SK-N-SH (cell line): Measurements from ENCODE around the gene DNAH9. TPM values are rescaled to one million over a fixed set of nuclear protein-coding genes. Genes with fewer than 3 reads are reported as not detected.

Source experiments
- CTCF ChIA-PET: fragments of 300-600, 350-600 bp; formaldehyde crosslinking; extraction: SDS; loops from one replicate; lab custom pipeline; 2021; lab: Yijun Ruan, JAX
- POLR2A ChIA-PET: fragments of 350-600 bp; sonication (Branson Sonifier 250); formaldehyde crosslinking; extraction: SDS; loops from one replicate; lab custom pipeline; 2020; ENCODE audit warnings: antibody characterized with exemption, inconsistent platforms; lab: Yijun Ruan, JAX
- DNase-seq: peaks from one replicate; pipeline ENCODE4 v3.0.0; 2012
- H2AFZ ChIP-seq: fragments of 200-600 bp; sonication (generic); 2 replicates; pipeline ENCODE4 v1.8.1; 2016; ENCODE audit warnings: antibody characterized with exemption, mild to moderate bottlenecking, low read depth
- H3F3A ChIP-seq: fragments of 200-600 bp; sonication (generic); replicated peaks from 2 replicates; pipeline ENCODE3; 2016; ENCODE audit warnings: antibody characterized with exemption, mild to moderate bottlenecking; ENCODE audit not compliant: insufficient read depth
- H3K27ac ChIP-seq, 2 experiments: fragments of 200-500 bp in 1 of 2; fragments of 200-600 bp in 1 of 2; sonication (Bioruptor generic) in 1 of 2; sonication (generic), shearing (Covaris generic) in 1 of 2; 2 replicates each; pipeline versions ENCODE4 v1.5.1 to v1.6.1; 2014 to 2016; ENCODE audit warnings: low read depth in 2 of 2, inconsistent platforms in 1 of 2, low read length in 1 of 2, mild to moderate bottlenecking in 1 of 2, mixed read lengths in 1 of 2
- H3K27me3 ChIP-seq: fragments of 200-600 bp; sonication (generic), shearing (Covaris generic); 2 replicates; pipeline ENCODE4 v1.6.1; 2016; ENCODE audit warnings: mixed run types; ENCODE audit not compliant: insufficient read depth
- H3K36me3 ChIP-seq, 2 experiments: fragments of 200-500 bp in 1 of 2; fragments of 200-600 bp in 1 of 2; sonication (Bioruptor generic) in 1 of 2; sonication (generic) in 1 of 2; replicated peaks in 1 of 2; 2 replicates each; pipeline versions ENCODE3 to v1.5.1; 2014 to 2016; ENCODE audit warnings: low read length in 1 of 2, mild to moderate bottlenecking in 1 of 2; ENCODE audit not compliant: insufficient read depth in 2 of 2, control insufficient read depth in 1 of 2
- H3K4me1 ChIP-seq, 2 experiments: fragments of 200-500 bp in 1 of 2; fragments of 200-600 bp in 1 of 2; sonication (Bioruptor generic) in 1 of 2; sonication (generic), shearing (Covaris generic) in 1 of 2; 2 replicates each; pipeline versions ENCODE4 v1.5.1 to v1.6.1; 2014 to 2016; ENCODE audit warnings: low read depth in 1 of 2, low read length in 1 of 2, mixed run types in 1 of 2; ENCODE audit not compliant: insufficient read depth in 2 of 2, control insufficient read depth in 1 of 2
- H3K4me2 ChIP-seq: fragments of 200-600 bp; sonication (generic), shearing (Covaris generic); 2 replicates; pipeline ENCODE4 v1.6.1; 2017; ENCODE audit warnings: mixed run types
- H3K4me3 ChIP-seq, 2 experiments: fragments of 200-500 bp in 1 of 2; fragments of 200-600 bp in 1 of 2; sonication (Bioruptor generic) in 1 of 2; sonication (generic), shearing (Covaris generic) in 1 of 2; 2 replicates each; pipeline versions ENCODE4 v1.5.1 to v1.8.1; 2014 to 2016; ENCODE audit warnings: low read depth in 2 of 2, inconsistent platforms in 1 of 2, low read length in 1 of 2, mild to moderate bottlenecking in 1 of 2, mixed read lengths in 1 of 2, moderate library complexity in 1 of 2
- H3K79me2 ChIP-seq: fragments of 200-600 bp; sonication (generic); 2 replicates; pipeline ENCODE4 v1.8.1; 2017; ENCODE audit warnings: mild to moderate bottlenecking; ENCODE audit not compliant: insufficient read depth
- H3K9ac ChIP-seq: fragments of 200-600 bp; sonication (generic); 2 replicates; pipeline ENCODE4 v1.6.1; 2017; ENCODE audit warnings: mixed run types
- H3K9me2 ChIP-seq: fragments of 200-600 bp; sonication (generic); 2 replicates; pipeline ENCODE4 v1.6.1; 2017; ENCODE audit warnings: mixed run types
- H3K9me3 ChIP-seq: fragments of 200-600 bp; sonication (generic); 2 replicates; pipeline ENCODE4 v1.6.1; 2017; ENCODE audit warnings: mixed run types, mild to moderate bottlenecking, moderate library complexity
- H4K20me1 ChIP-seq: fragments of 200-600 bp; sonication (generic); 2 replicates; pipeline ENCODE4 v1.6.1; 2017; ENCODE audit warnings: mild to moderate bottlenecking, mixed run types; ENCODE audit not compliant: insufficient read depth
- ELF1 ChIP-seq: IDR thresholded peaks from 2 replicates; pipeline ENCODE4 v1.4.0; 2012
- EP300 ChIP-seq, 2 experiments: IDR thresholded peaks; 2 replicates each; pipeline versions ENCODE4 v1.4.0 to v1.6.1; 2012; ENCODE audit warnings: borderline replicate concordance in 1 of 2, low read depth in 1 of 2, low read length in 1 of 2
- FOSL2 ChIP-seq: IDR thresholded peaks from 2 replicates; pipeline ENCODE4 v1.4.0; 2012; ENCODE audit warnings: low read depth, mild to moderate bottlenecking, moderate library complexity, borderline replicate concordance
- FOXJ3 ChIP-seq: sonication (generic); formaldehyde crosslinking; IDR thresholded peaks from 2 replicates; pipeline ENCODE4 v1.5.1; 2020; ENCODE audit warnings: mild to moderate bottlenecking, missing genetic modification reagents
- GABPA ChIP-seq: IDR thresholded peaks from 2 replicates; pipeline ENCODE4 v1.4.0; 2012; ENCODE audit warnings: low read depth, mild to moderate bottlenecking
- GATA2 ChIP-seq: sonication (generic); formaldehyde crosslinking; IDR thresholded peaks from 2 replicates; pipeline ENCODE4 v1.5.0; 2020; ENCODE audit warnings: mild to moderate bottlenecking, missing genetic modification reagents
- JUND ChIP-seq: IDR thresholded peaks from 2 replicates; pipeline ENCODE4 v1.4.0; 2012
- MXI1 ChIP-seq: IDR thresholded peaks from 2 replicates; pipeline ENCODE4 v1.6.1; 2012; ENCODE audit warnings: mild to moderate bottlenecking, low read depth, low read length, improper control_type of control experiment
- NFIC ChIP-seq: IDR thresholded peaks from 2 replicates; pipeline ENCODE4 v1.4.0; 2012; ENCODE audit warnings: borderline replicate concordance
- POLR2AphosphoS5 ChIP-seq: IDR thresholded peaks from 2 replicates; pipeline ENCODE4 v1.6.1; 2012; ENCODE audit warnings: low read depth, low read length
- SMC3 ChIP-seq: IDR thresholded peaks from 2 replicates; pipeline ENCODE4 v1.6.1; 2012; ENCODE audit warnings: low read depth, low read length, improper control_type of control experiment
- TAF1 ChIP-seq: IDR thresholded peaks from 2 replicates; pipeline ENCODE4 v1.6.1; 2012; ENCODE audit warnings: low read depth, mild to moderate bottlenecking, low read length, moderate library complexity, borderline replicate concordance
- YY1 ChIP-seq: IDR thresholded peaks from 2 replicates; pipeline ENCODE4 v1.4.0; 2012; ENCODE audit warnings: low read depth, mild to moderate bottlenecking
- WGBS: methylation state at CpG from one replicate; pipeline ENCODE4 v1.1.6; 2017; ENCODE audit warnings: low lambda C conversion rate; 5-methylcytosine and 5-hydroxymethylcytosine counted together
- polyA plus RNA-seq, 3 experiments: library from polyadenylated mRNA; depleted of rRNA; stranded (reverse); fragments of >200 nt; gene quantifications; 2 replicates each; pipeline ENCODE4 v1.2.3, GENCODE V29; 2012
- TF ChIP-seq, protein P1 (sequence below): IDR thresholded peaks from 2 replicates; pipeline ENCODE4 v1.4.0; 2012; ENCODE audit warnings: low read depth, borderline replicate concordance
- TF ChIP-seq, protein P2 (sequence below): IDR thresholded peaks from 2 replicates; pipeline ENCODE4 v1.4.0; 2012; ENCODE audit warnings: low read depth, borderline replicate concordance

Gene DNAH9
- polyA plus RNA-seq, 1 of the 3 experiments (the other 2 are of a cell fraction): not detected

DNA sequence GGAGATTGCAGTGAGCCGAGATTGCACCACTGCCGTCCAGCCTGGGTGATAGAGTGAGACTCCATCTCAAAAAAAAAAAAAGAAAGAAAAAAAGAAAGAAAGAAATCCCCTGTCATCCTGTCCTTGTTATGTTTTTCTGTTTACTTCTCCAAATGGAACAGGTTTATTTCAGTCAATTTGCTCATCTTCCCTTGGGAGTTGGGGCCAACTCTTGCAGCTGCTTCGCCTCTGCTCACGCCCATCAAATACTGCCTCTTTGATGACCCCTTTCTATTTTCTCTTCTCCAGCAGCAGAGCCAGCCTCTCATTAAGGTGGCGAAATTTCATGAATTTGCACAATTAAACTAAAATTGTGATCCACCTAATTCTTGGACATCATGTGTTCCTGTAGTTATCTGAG lies 225.6 kb downstream of the DNAH9 start:
- H3K4me1 ChIP-seq: no peaks in the 10 kb centered on the region
- H3K4me2 ChIP-seq: no peak overlapping the region
- H3K27me3 ChIP-seq: no peaks in the 10 kb centered on the region
- WGBS: 33% methylated on average over 5 of the region's 5 CpGs
- H3K4me3 ChIP-seq: no peak overlapping the region
- no peak overlapping the region for H2AFZ ChIP-seq
- TF ChIP-seq, protein P1, sequence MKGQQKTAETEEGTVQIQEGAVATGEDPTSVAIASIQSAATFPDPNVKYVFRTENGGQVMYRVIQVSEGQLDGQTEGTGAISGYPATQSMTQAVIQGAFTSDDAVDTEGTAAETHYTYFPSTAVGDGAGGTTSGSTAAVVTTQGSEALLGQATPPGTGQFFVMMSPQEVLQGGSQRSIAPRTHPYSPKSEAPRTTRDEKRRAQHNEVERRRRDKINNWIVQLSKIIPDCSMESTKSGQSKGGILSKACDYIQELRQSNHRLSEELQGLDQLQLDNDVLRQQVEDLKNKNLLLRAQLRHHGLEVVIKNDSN: no peak
- TF ChIP-seq JUND: no peak
- TF ChIP-seq, all 33 proteins: peak for 0
- H3K27ac ChIP-seq: no peak overlapping the region
- no peak overlapping the region for H3K9ac ChIP-seq
- POLR2A ChIA-PET: no interaction called here
- H3F3A ChIP-seq: no peaks in the 10 kb centered on the region
- H4K20me1 ChIP-seq: no peaks in the 10 kb centered on the region
- H3K79me2 ChIP-seq: no peaks in the 10 kb centered on the region
- no peaks in the 10 kb centered on the region for H3K36me3 ChIP-seq
- CTCF ChIA-PET: no interaction called here
- DNase-seq: no peak
- no peaks in the 10 kb centered on the region for H3K9me3 ChIP-seq
- no peaks in the 10 kb centered on the region for H3K9me2 ChIP-seq

DNA sequence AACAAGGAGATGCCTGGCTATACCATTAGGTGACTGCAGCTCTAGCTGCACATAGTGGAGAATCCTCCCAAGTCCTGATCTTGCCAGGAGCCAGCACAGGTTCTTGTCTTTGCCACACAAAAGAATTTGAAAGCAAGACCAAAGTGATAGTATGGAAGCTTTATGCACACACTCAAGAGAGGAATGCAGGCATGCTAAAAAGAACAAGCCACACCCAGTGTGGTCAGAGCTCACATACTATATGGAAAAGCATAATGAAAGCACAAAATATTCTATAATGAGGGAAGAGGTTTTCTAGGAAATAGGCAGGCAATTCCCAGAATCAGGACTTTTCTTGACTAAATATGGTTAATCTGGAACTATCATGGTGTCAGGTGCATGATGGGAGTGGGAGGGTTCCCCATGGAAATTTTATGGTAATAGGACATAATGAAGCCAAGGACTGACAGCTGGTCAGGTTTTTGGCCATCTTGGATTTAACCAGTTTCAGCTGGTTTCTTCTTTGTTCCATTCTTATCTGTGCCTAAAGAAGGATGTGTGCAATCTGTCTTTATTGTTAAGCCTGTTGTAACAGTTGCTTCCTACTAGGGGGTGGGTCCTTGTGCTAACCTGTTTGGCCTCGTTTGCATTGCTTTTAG lies 227.4 kb downstream of the DNAH9 start:
- Histone ChIP-seq H3K4me1 (no peaks in the 10 kb centered on the region), H3K9me3 (no peaks in the 10 kb centered on the region), H3K4me2 (no peak overlapping the region), H3K27me3 (no peaks in the 10 kb centered on the region), H3K9ac (no peak overlapping the region), H3K79me2 (no peaks in the 10 kb centered on the region), H3F3A (no peaks in the 10 kb centered on the region), H3K9me2 (no peaks in the 10 kb centered on the region), H3K4me3 (no peak overlapping the region), H3K36me3 (no peaks in the 10 kb centered on the region), H2AFZ (no peak overlapping the region), H4K20me1 (no peaks in the 10 kb centered on the region), H3K27ac (no peak overlapping the region)
- ChIA-PET CTCF (no interaction called here), POLR2A (no interaction called here)
- 6% methylated on average over 1 of the region's 1 CpG for WGBS
- no peak for DNase-seq
- no peak for TF ChIP-seq MXI1
- no peak for TF ChIP-seq NFIC
- TF ChIP-seq, protein P1: no peak
- no peak for TF ChIP-seq POLR2AphosphoS5
- no peak for TF ChIP-seq GABPA
- no peak for TF ChIP-seq FOSL2
- no peak for TF ChIP-seq GATA2

DNA sequence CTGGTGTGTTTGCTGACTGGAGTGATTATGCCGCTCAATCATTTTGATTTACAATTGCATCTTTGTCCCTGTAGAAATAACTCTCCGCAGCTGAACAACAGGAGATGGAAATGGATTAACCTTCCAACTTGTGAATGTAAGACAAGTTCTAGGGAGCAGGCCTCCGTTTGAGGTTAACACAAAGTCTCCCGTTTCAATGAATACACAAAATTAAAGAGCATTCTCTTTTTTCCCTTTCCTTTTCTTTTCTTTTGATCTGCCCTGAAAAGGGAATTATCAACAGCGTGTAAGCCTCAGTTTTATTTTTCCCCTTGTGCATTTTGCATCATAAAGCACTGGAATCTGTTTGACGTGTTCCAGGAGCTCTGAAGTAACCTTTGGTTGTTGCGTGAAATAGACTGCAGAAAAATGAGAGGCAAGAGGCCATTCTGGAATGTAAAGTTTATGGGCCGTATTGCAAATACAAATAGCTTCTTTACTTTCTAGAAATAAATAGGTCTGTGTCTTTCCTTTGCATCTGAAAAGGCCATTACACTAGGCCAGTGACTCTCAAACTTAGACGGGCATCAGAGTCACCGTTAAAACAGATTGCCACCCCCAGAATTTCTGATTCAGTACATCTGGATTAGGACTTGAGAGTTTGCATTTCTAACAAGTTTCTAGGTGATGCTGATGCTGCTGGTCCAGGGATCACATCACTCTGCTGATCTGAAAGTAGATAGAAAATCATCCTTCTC lies 234.3 kb downstream of the DNAH9 start:
- Histone ChIP-seq H3K27me3 (no peaks in the 10 kb centered on the region), H3F3A (no peaks in the 10 kb centered on the region), H3K4me2 (no peak overlapping the region), H3K9me2 (no peaks in the 10 kb centered on the region), H3K36me3 (no peaks in the 10 kb centered on the region), H3K4me3 (no peak overlapping the region), H2AFZ (no peak overlapping the region), H3K4me1 (no peaks in the 10 kb centered on the region), H3K9me3 (0 out of 2 replicates have a peak, but pooled peaks cover 3% of the 10 kb centered on the region), H4K20me1 (no peaks in the 10 kb centered on the region), H3K27ac (no peak overlapping the region), H3K79me2 (no peaks in the 10 kb centered on the region), H3K9ac (no peak overlapping the region)
- CTCF ChIA-PET: interaction anchor here (1.2 kb wide), 1 partner anchor 9 kb away, joined by 3 read pairs; no protein-coding TSS in a partner anchor
- POLR2A ChIA-PET: no interaction called here
- DNase-seq: no peak
- TF ChIP-seq GATA2 (no peak), JUND (no peak), ELF1 (no peak), FOXJ3 (no peak), EP300 (IDR thresholded peaks at IDR 0.05; ENCODE audit: borderline replicate concordance in 1 of 2, low read depth in 1 of 2, low read length in 1 of 2) (no peak), TAF1 (no peak), SMC3 (no peak), YY1 (no peak)
- TF ChIP-seq, protein P2, sequence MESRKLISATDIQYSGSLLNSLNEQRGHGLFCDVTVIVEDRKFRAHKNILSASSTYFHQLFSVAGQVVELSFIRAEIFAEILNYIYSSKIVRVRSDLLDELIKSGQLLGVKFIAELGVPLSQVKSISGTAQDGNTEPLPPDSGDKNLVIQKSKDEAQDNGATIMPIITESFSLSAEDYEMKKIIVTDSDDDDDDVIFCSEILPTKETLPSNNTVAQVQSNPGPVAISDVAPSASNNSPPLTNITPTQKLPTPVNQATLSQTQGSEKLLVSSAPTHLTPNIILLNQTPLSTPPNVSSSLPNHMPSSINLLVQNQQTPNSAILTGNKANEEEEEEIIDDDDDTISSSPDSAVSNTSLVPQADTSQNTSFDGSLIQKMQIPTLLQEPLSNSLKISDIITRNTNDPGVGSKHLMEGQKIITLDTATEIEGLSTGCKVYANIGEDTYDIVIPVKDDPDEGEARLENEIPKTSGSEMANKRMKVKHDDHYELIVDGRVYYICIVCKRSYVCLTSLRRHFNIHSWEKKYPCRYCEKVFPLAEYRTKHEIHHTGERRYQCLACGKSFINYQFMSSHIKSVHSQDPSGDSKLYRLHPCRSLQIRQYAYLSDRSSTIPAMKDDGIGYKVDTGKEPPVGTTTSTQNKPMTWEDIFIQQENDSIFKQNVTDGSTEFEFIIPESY: no peak
- 20% methylated on average over 10 of the region's 10 CpGs for WGBS
